HepG2 (cell line): ENCODE results near the gene ARL8B. TPM values are rescaled to one million over a fixed set of nuclear protein-coding genes. Genes with fewer than 3 reads are reported as not detected.
"Not testable (repeated sequence)": the region's sequence is repeated elsewhere in the genome, so short reads cannot be mapped to it uniquely, and the experiment has no call there.

Experiments
- ATAC-seq: fragments of 200-7000 bp; cut with Tn5 transposase; 3 replicates; pipeline ENCODE4 v1.9.1; 2020; ENCODE audit warnings: mild to moderate bottlenecking, moderate library complexity
- BruUV-seq: library from RNA; stranded (reverse); fragments of 400-500 nt; replicated peaks from 2 replicates; lab custom pipeline; 2021; lab: Mats Ljungman, UMichigan
- CTCF ChIA-PET: fragments of 300-600 bp; formaldehyde crosslinking; extraction: SDS; loops from one replicate; lab custom pipeline; 2021; ENCODE audit warnings: low total read pairs, inconsistent platforms, low intra/inter-chr PET ratio; lab: Yijun Ruan, JAX
- POLR2A ChIA-PET: fragments of 350-600 bp; sonication (Branson Sonifier 250); formaldehyde crosslinking; loops from one replicate; lab custom pipeline; 2020; ENCODE audit warnings: antibody characterized with exemption, inconsistent platforms; lab: Yijun Ruan, JAX
- DNase-seq: peaks from one replicate; pipeline ENCODE4 v3.0.0-alpha.2; 2015; ENCODE audit warnings: low spot score
- FAIRE-seq: peaks from 3 replicates; lab custom pipeline; 2011; peaks lifted over from hg19 to GRCh38; lab: Jason Lieb, UNC
- H2AFZ ChIP-seq: one replicate; pipeline ENCODE4 v1.6.1; 2011; ENCODE audit warnings: low read length, inconsistent platforms
- H3K27ac ChIP-seq: fragments of 300-600 bp; 3 replicates; pipeline ENCODE4 v1.8.0; 2011; ENCODE audit warnings: mixed run types, mild to moderate bottlenecking, mixed read lengths, low read length, inconsistent platforms; ENCODE audit not compliant: insufficient read depth; ENCODE audit errors: extremely low read length
- H3K27me3 ChIP-seq, 2 experiments: fragments of 200-600 bp in 1 of 2; 2 replicates in 1 of 2; 3 replicates in 1 of 2; pipeline versions ENCODE4 v1.6.0 to v1.8.0; 2011; ENCODE audit warnings: low read length in 2 of 2, mild to moderate bottlenecking in 2 of 2, moderate library complexity in 2 of 2, inconsistent platforms in 1 of 2; ENCODE audit not compliant: insufficient read depth in 2 of 2, control insufficient read depth in 1 of 2
- H3K36me3 ChIP-seq, 2 experiments: fragments of 200-600 bp in 1 of 2; replicated peaks in 1 of 2; 2 replicates in 1 of 2; 3 replicates in 1 of 2; pipeline versions ENCODE4 v1.5.1 to v1.8.0; 2011; ENCODE audit warnings: low read length in 2 of 2, inconsistent platforms in 1 of 2; ENCODE audit not compliant: insufficient read depth in 2 of 2, control insufficient read depth in 1 of 2
- H3K4me1 ChIP-seq: 2 replicates; pipeline ENCODE4 v1.5.1; 2012; ENCODE audit warnings: low read length, inconsistent platforms; ENCODE audit not compliant: insufficient read depth
- H3K4me2 ChIP-seq: 2 replicates; pipeline ENCODE4 v1.6.0; 2011; ENCODE audit warnings: low read depth, low read length, inconsistent platforms
- H3K4me3 ChIP-seq, 3 experiments: fragments of 200-600 bp in 1 of 3; sonication (generic), shearing (Covaris generic) in 1 of 3; replicated peaks in 1 of 3; 2 replicates each; pipeline ENCODE4 v1.5.1; 2011 to 2016; ENCODE audit warnings: low read length in 3 of 3, inconsistent platforms in 2 of 3, low read depth in 2 of 3, mild to moderate bottlenecking in 2 of 3, control low read depth in 1 of 3, mixed read lengths in 1 of 3; ENCODE audit not compliant: insufficient read depth in 1 of 3
- H3K79me2 ChIP-seq: one replicate; pipeline ENCODE4 v1.6.1; 2011; ENCODE audit warnings: low read length, inconsistent platforms; ENCODE audit not compliant: insufficient read depth
- H3K9ac ChIP-seq: 2 replicates; pipeline ENCODE4 v1.6.0; 2011; ENCODE audit warnings: mild to moderate bottlenecking, low read depth, low read length, inconsistent platforms; ENCODE audit not compliant: insufficient read depth
- H3K9me3 ChIP-seq: 2 replicates; pipeline ENCODE4 v1.5.1; 2012; ENCODE audit warnings: mild to moderate bottlenecking, low read length
- H4K20me1 ChIP-seq: 2 replicates; pipeline ENCODE4 v1.6.0; 2011; ENCODE audit warnings: inconsistent platforms, mild to moderate bottlenecking, low read length, moderate library complexity; ENCODE audit not compliant: insufficient read depth
- CREB1 ChIP-seq, 2 experiments: fragments of 450-650 bp in 1 of 2; IDR thresholded peaks; 2 replicates each; pipeline ENCODE4 v1.6.1; 2016 to 2017; ENCODE audit warnings: control low read depth in 1 of 2, mild to moderate bottlenecking in 1 of 2, missing compliant biosample characterization in 1 of 2, missing genetic modification characterization in 1 of 2
- FOSL2 ChIP-seq: sonication (generic); formaldehyde crosslinking; IDR thresholded peaks from 2 replicates; pipeline ENCODE4 v1.4.0; 2020; ENCODE audit warnings: missing genetic modification reagents
- MAFK ChIP-seq, 2 experiments: IDR thresholded peaks in 1 of 2; conservative IDR thresholded peaks in 1 of 2; 2 replicates each; pipeline ENCODE4 v1.6.1; 2011; ENCODE audit warnings: improper control_type of control experiment in 2 of 2, low read length in 2 of 2
- ZNF782 ChIP-seq: sonication (generic); formaldehyde crosslinking; IDR thresholded peaks from 2 replicates; pipeline ENCODE4 v1.4.0; 2020; ENCODE audit warnings: missing genetic modification reagents, mild to moderate bottlenecking, borderline replicate concordance
- WGBS: methylation state at CpG from one replicate; pipeline ENCODE4 v1.1.6; 2017; ENCODE audit warnings: low lambda C conversion rate; 5-methylcytosine and 5-hydroxymethylcytosine counted together
- in situ Hi-C: cut with HindIII; loops from 2 replicates; pipeline ENCODE4 v1.10.0; 2017; ENCODE audit warnings: low pct_unique_long_range_greater_than_20kb; ENCODE audit not compliant: extremely low pct_ligation_motif_present
- intact Hi-C: fragments of 100-400 bp; cut with micrococcal nuclease; formaldehyde crosslinking; loops from one replicate; pipeline ENCODE4 v1.10.0; 2022; ENCODE audit not compliant: unreplicated experiment
- polyA plus RNA-seq, 8 experiments: library from polyadenylated mRNA; depleted of rRNA in 3 of 8; stranded (reverse) in 7 of 8; unstranded in 1 of 8; fragments of >200 nt; fragmentation: Illumina TruSeq in 4 of 8; extraction: Trizol in 4 of 8; gene quantifications; 2 replicates each; pipeline versions ENCODE4 v1.2.1 to v1.2.3, GENCODE V29; 2011 to 2016; ENCODE audit warnings: low read depth in 4 of 8, missing spikeins in 1 of 8, mixed read lengths in 1 of 8; ENCODE audit not compliant: insufficient read depth in 1 of 8
- total RNA-seq, 5 experiments: library from RNA; depleted of rRNA; stranded (reverse); fragments of >200 nt; fragmentation: Illumina TruSeq; extraction: Trizol; gene quantifications; 2 replicates each; pipeline ENCODE4 v1.2.3, GENCODE V29; 2016; ENCODE audit warnings: low read depth in 1 of 5
- TF ChIP-seq, protein P1 (sequence below): IDR thresholded peaks from 2 replicates; pipeline ENCODE4 v1.4.0; 2020; ENCODE audit warnings: mild to moderate bottlenecking, missing genetic modification reagents

The ARL8B gene
- total and polyA plus RNA-seq, 2 of the 13 experiments (the other 11 are each of a cell fraction or from before 2014, with no cell fraction given): 23.5 to 30.4 TPM

DNA sequence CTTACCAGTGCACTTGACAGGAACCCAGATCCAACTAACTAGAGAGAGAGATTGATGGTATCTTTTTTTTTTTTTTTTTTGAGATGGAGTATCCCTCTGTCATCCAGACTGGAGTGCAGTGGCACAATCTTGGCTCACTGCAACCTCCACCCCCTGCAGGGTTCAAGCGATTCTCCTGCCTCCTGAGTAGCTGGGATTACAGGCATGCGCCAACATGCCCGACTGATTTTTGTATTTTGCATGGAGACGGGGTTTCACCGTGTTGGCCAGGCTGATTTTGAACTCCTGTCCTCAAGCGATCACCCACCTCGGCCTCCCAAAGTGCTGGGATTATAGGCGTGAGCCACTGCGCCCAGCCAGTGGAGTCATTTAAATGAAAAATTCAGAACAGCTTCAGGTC is 15.7 kb upstream of the ARL8B start:
- intact Hi-C loops, H4K20me1 ChIP-seq, BruUV-seq: not testable (repeated sequence)

DNA sequence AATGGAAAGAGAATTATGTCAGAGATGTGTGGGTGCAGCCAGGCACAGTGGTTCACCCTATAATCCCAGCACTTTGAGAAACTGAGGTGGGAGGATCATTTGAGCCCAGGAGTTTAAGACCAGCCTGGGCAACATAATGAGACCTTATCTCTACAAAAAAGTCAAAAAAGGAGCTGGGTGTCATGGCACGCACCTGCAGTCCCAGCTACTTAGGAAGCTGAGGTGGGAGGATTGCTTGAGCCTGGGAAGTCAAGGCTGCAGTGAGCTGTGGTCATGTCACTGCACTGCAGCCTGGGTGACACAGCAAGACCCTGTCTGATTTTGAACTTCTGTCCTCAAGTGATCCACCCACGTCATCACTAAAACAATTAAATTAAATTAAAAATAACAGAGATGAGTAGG is 15.2 kb upstream of the ARL8B start:
- DNase-seq; H3K27ac ChIP-seq; ATAC-seq; H3K9ac ChIP-seq; in situ Hi-C loops; H3K4me2 ChIP-seq; H3K4me1 ChIP-seq; H3K4me3 ChIP-seq; H3K36me3 ChIP-seq; intact Hi-C loops; BruUV-seq; H3K27me3 ChIP-seq; POLR2A ChIA-PET; H3K79me2 ChIP-seq; FAIRE-seq; CTCF ChIA-PET; H2AFZ ChIP-seq; H4K20me1 ChIP-seq; H3K9me3 ChIP-seq; TF ChIP-seq CREB1 (CRISPR knock-in tag; IDR thresholded peaks at IDR 0.05): not testable (repeated sequence)
- peak; percentile 68 for TF ChIP-seq CREB1 (IDR thresholded peaks at IDR 0.05)
- WGBS: 5% methylated on average over 2 of the region's 2 CpGs

More for the DNA sequence above, 15.7 kb upstream of the ARL8B start:
- H3K79me2 ChIP-seq, ATAC-seq, H3K27me3 ChIP-seq, H3K27ac ChIP-seq, H3K36me3 ChIP-seq, H3K9ac ChIP-seq, FAIRE-seq, in situ Hi-C loops, DNase-seq, H3K9me3 ChIP-seq, H3K4me2 ChIP-seq, H2AFZ ChIP-seq, H3K4me1 ChIP-seq, POLR2A ChIA-PET, H3K4me3 ChIP-seq, CTCF ChIA-PET: not testable (repeated sequence)
- WGBS: 86% methylated on average over 9 of the region's 9 CpGs

DNA sequence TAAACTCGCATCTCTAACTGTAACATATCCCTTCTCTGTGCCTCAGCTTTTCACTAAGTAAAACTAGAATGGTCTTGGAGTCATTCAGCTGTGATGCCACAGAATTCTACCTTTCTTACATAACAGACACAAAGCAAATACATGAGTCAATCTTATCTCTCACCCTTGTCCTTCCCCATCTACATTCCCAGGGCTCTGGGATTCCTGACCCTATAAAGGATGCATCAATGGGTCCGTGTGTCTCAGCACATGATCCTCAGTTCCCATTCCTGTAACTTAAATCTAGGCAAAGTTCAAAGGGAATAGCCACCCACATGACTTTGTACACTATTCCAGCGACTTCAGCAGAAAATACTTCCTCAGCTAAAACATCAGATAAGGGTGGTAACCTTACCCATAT is 11.8 kb upstream of the ARL8B start:
- H4K20me1 ChIP-seq: no peaks in the 10 kb centered on the region
- BruUV-seq: no TSS peak
- H3K36me3 ChIP-seq: no peaks in the 10 kb centered on the region
- H3K4me3 ChIP-seq: no peak overlapping the region
- ChIA-PET CTCF (no interaction called here), POLR2A (no interaction called here)
- no peak overlapping the region for H2AFZ ChIP-seq
- H3K9me3 ChIP-seq: no peaks in the 10 kb centered on the region
- no peak overlapping the region for H3K27ac ChIP-seq
- H3K79me2 ChIP-seq: no peaks in the 10 kb centered on the region
- no peaks in the 10 kb centered on the region for H3K27me3 ChIP-seq
- in situ Hi-C loops: no loop called here
- intact Hi-C loops: no loop called here
- peak; percentile 32 for FAIRE-seq
- no peak overlapping the region for H3K4me2 ChIP-seq
- peak; percentile 51 for ATAC-seq
- peaks cover 9% of the 10 kb centered on the region for H3K4me1 ChIP-seq
- no peak overlapping the region for H3K9ac ChIP-seq
- 3% methylated on average over 3 of the region's 3 CpGs for WGBS
- peak; percentile 52 for DNase-seq
- TF ChIP-seq FOSL2 (CRISPR knock-in tag): peak; percentile 60
- TF ChIP-seq, protein P1, sequence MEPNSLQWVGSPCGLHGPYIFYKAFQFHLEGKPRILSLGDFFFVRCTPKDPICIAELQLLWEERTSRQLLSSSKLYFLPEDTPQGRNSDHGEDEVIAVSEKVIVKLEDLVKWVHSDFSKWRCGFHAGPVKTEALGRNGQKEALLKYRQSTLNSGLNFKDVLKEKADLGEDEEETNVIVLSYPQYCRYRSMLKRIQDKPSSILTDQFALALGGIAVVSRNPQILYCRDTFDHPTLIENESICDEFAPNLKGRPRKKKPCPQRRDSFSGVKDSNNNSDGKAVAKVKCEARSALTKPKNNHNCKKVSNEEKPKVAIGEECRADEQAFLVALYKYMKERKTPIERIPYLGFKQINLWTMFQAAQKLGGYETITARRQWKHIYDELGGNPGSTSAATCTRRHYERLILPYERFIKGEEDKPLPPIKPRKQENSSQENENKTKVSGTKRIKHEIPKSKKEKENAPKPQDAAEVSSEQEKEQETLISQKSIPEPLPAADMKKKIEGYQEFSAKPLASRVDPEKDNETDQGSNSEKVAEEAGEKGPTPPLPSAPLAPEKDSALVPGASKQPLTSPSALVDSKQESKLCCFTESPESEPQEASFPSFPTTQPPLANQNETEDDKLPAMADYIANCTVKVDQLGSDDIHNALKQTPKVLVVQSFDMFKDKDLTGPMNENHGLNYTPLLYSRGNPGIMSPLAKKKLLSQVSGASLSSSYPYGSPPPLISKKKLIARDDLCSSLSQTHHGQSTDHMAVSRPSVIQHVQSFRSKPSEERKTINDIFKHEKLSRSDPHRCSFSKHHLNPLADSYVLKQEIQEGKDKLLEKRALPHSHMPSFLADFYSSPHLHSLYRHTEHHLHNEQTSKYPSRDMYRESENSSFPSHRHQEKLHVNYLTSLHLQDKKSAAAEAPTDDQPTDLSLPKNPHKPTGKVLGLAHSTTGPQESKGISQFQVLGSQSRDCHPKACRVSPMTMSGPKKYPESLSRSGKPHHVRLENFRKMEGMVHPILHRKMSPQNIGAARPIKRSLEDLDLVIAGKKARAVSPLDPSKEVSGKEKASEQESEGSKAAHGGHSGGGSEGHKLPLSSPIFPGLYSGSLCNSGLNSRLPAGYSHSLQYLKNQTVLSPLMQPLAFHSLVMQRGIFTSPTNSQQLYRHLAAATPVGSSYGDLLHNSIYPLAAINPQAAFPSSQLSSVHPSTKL (CRISPR knock-in tag): peak; percentile 31; the same call in 1 of the 2 replicates
- TF ChIP-seq ZNF782 (CRISPR knock-in tag): no peak
- 0 out of 4 replicates have a peak, but pooled peaks of 1 of the 2 experiments have one; percentile 6 for TF ChIP-seq MAFK (conservative IDR thresholded peaks at IDR 0.05 in 1 of 2, IDR thresholded peaks at IDR 0.05 in 1 of 2; ENCODE audit: low read length in 2 of 2)
